Keratinocyte (primary cell): ENCODE data around the gene POP4. TPM values are rescaled to one million over a fixed set of nuclear protein-coding genes. Genes with fewer than 3 reads are reported as not detected.
A peak's percentile ranks its signal among the peaks of the same experiment; 100 is the strongest.

Source experiments
- DNase-seq: peaks from one replicate; pipeline ENCODE4 v3.0.0-alpha.2; 2011; ENCODE audit warnings: low read depth, missing footprints, low spot score
- FAIRE-seq: peaks from 2 replicates; lab custom pipeline; 2011; peaks lifted over from hg19 to GRCh38; lab: Jason Lieb, UNC
- H2AFZ ChIP-seq: 2 replicates; pipeline ENCODE4 v1.6.0; 2012; ENCODE audit warnings: low read length, control low read depth, inconsistent platforms; ENCODE audit not compliant: control insufficient read depth
- H3K27ac ChIP-seq: 2 replicates; pipeline ENCODE4 v1.5.1; 2011; ENCODE audit warnings: low read length; ENCODE audit not compliant: control insufficient read depth, insufficient read depth
- H3K27me3 ChIP-seq: 3 replicates; pipeline ENCODE4 v1.6.0; 2011; ENCODE audit warnings: low read length; ENCODE audit not compliant: control insufficient read depth, insufficient read depth; ENCODE audit errors: extremely low read depth
- H3K36me3 ChIP-seq, 2 experiments: 2 replicates in 1 of 2; 3 replicates in 1 of 2; pipeline ENCODE4 v1.5.1; 2011; ENCODE audit warnings: low read length in 2 of 2, mild to moderate bottlenecking in 1 of 2; ENCODE audit not compliant: control insufficient read depth in 2 of 2, insufficient read depth in 2 of 2; ENCODE audit errors: extremely low read depth in 1 of 2
- H3K4me1 ChIP-seq: 3 replicates; pipeline ENCODE4 v1.5.1; 2011; ENCODE audit warnings: low read length; ENCODE audit not compliant: control insufficient read depth, insufficient read depth; ENCODE audit errors: extremely low read depth
- H3K4me2 ChIP-seq: 3 replicates; pipeline ENCODE4 v1.6.0; 2011; ENCODE audit warnings: low read depth, low read length; ENCODE audit not compliant: control insufficient read depth, insufficient read depth; ENCODE audit errors: extremely low read depth
- H3K4me3 ChIP-seq, 3 experiments: fragments of 200-600 bp in 1 of 3; sonication (generic) in 1 of 3; 2 replicates in 2 of 3; 3 replicates in 1 of 3; pipeline ENCODE4 v1.5.1; 2011 to 2016; ENCODE audit warnings: low read length in 3 of 3, mild to moderate bottlenecking in 3 of 3, control low read depth in 2 of 3, inconsistent platforms in 1 of 3, low read depth in 1 of 3, mixed read lengths in 1 of 3, mixed run types in 1 of 3, moderate library complexity in 1 of 3; ENCODE audit not compliant: control insufficient read depth in 2 of 3, insufficient read depth in 2 of 3; ENCODE audit errors: extremely low read depth in 1 of 3
- H3K79me2 ChIP-seq: 2 replicates; pipeline ENCODE4 v1.6.0; 2012; ENCODE audit warnings: low read length; ENCODE audit not compliant: control insufficient read depth, insufficient read depth
- H3K9ac ChIP-seq: 3 replicates; pipeline ENCODE4 v1.6.0; 2011; ENCODE audit warnings: low read length; ENCODE audit not compliant: control insufficient read depth, insufficient read depth; ENCODE audit errors: extremely low read depth
- H3K9me1 ChIP-seq: 3 replicates; pipeline ENCODE4 v1.6.0; 2011; ENCODE audit warnings: low read length; ENCODE audit not compliant: control insufficient read depth, insufficient read depth; ENCODE audit errors: extremely low read depth
- H3K9me3 ChIP-seq: 2 replicates; pipeline ENCODE4 v1.5.1; 2012; ENCODE audit warnings: low read depth, low read length; ENCODE audit not compliant: control insufficient read depth
- H4K20me1 ChIP-seq: 3 replicates; pipeline ENCODE4 v1.6.0; 2011; ENCODE audit warnings: low read length; ENCODE audit not compliant: control insufficient read depth, insufficient read depth; ENCODE audit errors: extremely low read depth
- EZH2 ChIP-seq: IDR thresholded peaks from one replicate; pipeline ENCODE4 v1.6.1; 2012; ENCODE audit warnings: inconsistent platforms, mild to moderate bottlenecking, low read length, moderate library complexity
- dilution Hi-C: fragments of 300-500 bp; cut with MboI; formaldehyde crosslinking; loops from one replicate; pipeline ENCODE4 v1.7.0; 2020; ENCODE audit warnings: low sequenced_read_pairs; ENCODE audit not compliant: extremely low pct_ligation_motif_present
- polyA plus RNA-seq, 5 experiments: library from polyadenylated mRNA; depleted of rRNA in 3 of 5; stranded (reverse) in 3 of 5; stranded (forward) in 1 of 5; unstranded in 1 of 5; fragments of >200 nt; gene quantifications; 1 replicate in 1 of 5; 2 replicates in 3 of 5; 3 replicates in 1 of 5; pipeline versions ENCODE4 v1.2.1 to v1.2.3, GENCODE V29; 2011 to 2012; ENCODE audit warnings: missing spikeins in 2 of 5, low read depth in 1 of 5, low replicate concordance in 1 of 5
- TF ChIP-seq, protein P1 (sequence below), 3 experiments: IDR thresholded peaks in 1 of 3; conservative IDR thresholded peaks in 1 of 3; optimal IDR thresholded peaks in 1 of 3; 2 replicates in 2 of 3; 3 replicates in 1 of 3; pipeline versions ENCODE3 to v1.5.1; 2011; ENCODE audit warnings: low read length in 3 of 3, mild to moderate bottlenecking in 3 of 3, moderate library complexity in 2 of 3, control low read depth in 1 of 3, inconsistent platforms in 1 of 3; ENCODE audit not compliant: insufficient read depth in 2 of 3; ENCODE audit errors: extremely low read depth in 1 of 3

The POP4 gene
- polyA plus RNA-seq, 1 donor (not counting 4 experiments of a cell fraction or from before 2014, with no cell fraction given): 104 TPM

DNA sequence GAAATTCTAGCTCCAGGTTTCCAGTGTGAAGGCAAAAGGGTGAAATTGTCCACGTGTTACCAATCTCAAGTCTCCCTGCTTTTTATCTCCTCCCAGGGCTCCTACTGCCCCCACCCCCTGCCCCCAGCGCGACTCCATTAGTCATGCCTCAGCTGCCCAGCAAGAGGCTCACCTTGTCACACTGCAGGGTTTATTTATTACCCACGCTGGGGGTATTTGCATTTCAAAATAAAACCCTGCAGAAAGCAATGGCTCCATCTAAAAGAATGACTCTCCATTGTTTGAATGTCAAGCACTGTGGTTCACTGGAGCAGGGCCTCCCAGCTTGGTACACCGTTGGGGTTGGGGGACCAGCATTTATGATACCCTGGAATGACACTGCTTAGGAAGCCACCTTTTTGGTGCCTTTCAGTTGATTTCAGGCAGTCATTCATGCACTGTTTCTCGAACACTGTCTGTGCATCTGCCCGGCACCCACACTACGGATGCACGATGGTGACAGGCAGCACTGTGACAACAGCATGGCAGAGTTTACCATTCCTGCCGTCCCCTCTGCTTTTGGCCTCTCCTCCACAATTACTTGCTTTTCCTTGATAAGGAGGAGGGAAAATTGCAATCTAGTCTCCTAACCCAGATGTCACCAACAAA is 9.9 kb upstream of the POP4 start:
- no peak overlapping the region for H3K9ac ChIP-seq
- DNase-seq: no peak
- no peaks in the 10 kb centered on the region for H3K79me2 ChIP-seq
- H3K9me1 ChIP-seq: no peaks in the 10 kb centered on the region
- no peaks in the 10 kb centered on the region for H3K36me3 ChIP-seq
- H3K4me3 ChIP-seq: no peak overlapping the region
- dilution Hi-C loops: no loop called here
- no peaks in the 10 kb centered on the region for H4K20me1 ChIP-seq
- H3K4me2 ChIP-seq: no peak overlapping the region
- no peak for FAIRE-seq
- no peaks in the 10 kb centered on the region for H3K4me1 ChIP-seq
- H3K9me3 ChIP-seq: no peaks in the 10 kb centered on the region
- peaks cover 21% of the 10 kb centered on the region for H3K27me3 ChIP-seq
- TF ChIP-seq, protein P1, sequence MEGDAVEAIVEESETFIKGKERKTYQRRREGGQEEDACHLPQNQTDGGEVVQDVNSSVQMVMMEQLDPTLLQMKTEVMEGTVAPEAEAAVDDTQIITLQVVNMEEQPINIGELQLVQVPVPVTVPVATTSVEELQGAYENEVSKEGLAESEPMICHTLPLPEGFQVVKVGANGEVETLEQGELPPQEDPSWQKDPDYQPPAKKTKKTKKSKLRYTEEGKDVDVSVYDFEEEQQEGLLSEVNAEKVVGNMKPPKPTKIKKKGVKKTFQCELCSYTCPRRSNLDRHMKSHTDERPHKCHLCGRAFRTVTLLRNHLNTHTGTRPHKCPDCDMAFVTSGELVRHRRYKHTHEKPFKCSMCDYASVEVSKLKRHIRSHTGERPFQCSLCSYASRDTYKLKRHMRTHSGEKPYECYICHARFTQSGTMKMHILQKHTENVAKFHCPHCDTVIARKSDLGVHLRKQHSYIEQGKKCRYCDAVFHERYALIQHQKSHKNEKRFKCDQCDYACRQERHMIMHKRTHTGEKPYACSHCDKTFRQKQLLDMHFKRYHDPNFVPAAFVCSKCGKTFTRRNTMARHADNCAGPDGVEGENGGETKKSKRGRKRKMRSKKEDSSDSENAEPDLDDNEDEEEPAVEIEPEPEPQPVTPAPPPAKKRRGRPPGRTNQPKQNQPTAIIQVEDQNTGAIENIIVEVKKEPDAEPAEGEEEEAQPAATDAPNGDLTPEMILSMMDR (optimal IDR thresholded peaks at IDR 0.05 in 1 of 3, IDR thresholded peaks at IDR 0.05 in 1 of 3, conservative IDR thresholded peaks at IDR 0.05 in 1 of 3; ENCODE audit: extremely low read depth in 1 of 3, insufficient read depth in 2 of 3, low read length in 3 of 3): no peak
- TF ChIP-seq EZH2: no peak
- no peak overlapping the region for H3K27ac ChIP-seq
- no peak overlapping the region for H2AFZ ChIP-seq

DNA sequence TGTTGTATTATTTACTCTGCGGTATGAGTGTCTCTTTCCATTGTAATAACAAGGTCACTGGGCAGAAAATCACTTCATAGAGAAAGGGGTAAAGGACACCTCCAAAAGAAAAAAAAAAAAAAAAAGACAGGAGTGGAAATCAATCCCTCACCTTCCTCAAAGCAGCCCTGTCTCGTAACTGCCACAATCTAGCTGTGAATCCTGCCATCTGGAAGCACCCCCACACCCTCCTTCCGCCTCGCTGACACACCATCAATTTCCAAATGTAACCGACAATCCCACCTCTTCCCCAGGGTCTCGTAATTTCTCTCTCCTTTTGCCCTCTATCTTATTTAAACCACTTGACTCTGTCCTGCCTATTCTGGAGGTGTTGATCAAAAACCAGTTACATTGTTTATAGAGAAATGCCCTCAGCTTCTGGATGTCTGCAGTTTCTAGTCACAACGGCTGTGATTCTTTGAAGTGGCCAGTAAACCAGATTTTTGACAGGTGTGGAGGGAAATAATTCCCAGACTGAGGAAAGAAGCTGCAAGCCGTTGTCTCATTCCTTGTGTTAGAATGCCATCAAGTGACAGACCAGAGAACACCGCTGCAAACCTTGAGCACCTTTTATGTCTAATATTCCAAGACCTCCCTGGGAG is 9.1 kb upstream of the POP4 start:
- Histone ChIP-seq H3K9me1 (no peaks in the 10 kb centered on the region), H3K4me3 (no peak overlapping the region), H3K27me3 (peaks cover 18% of the 10 kb centered on the region), H3K4me2 (no peak overlapping the region), H3K4me1 (no peaks in the 10 kb centered on the region), H4K20me1 (no peaks in the 10 kb centered on the region), H3K36me3 (no peaks in the 10 kb centered on the region), H3K79me2 (no peaks in the 10 kb centered on the region), H3K27ac (no peak overlapping the region), H3K9me3 (no peaks in the 10 kb centered on the region), H3K9ac (no peak overlapping the region), H2AFZ (no peak overlapping the region)
- no peak for DNase-seq
- no peak for FAIRE-seq
- dilution Hi-C loops: no loop called here
- TF ChIP-seq EZH2: no peak
- TF ChIP-seq, protein P1 (optimal IDR thresholded peaks at IDR 0.05 in 1 of 3, IDR thresholded peaks at IDR 0.05 in 1 of 3, conservative IDR thresholded peaks at IDR 0.05 in 1 of 3; ENCODE audit: extremely low read depth in 1 of 3, insufficient read depth in 2 of 3, low read length in 3 of 3): peak in 1 of 3 experiments; percentile 60
